HEK293 (cell line): Measurements from ENCODE around the gene COL24A1.
"Not testable (repeated sequence)": the region's sequence is repeated elsewhere in the genome, so short reads cannot be mapped to it uniquely, and the experiment has no call there.

Source experiments
- CTCF ChIA-PET: fragments of 350-600 bp; formaldehyde crosslinking; extraction: SDS; loops from one replicate; lab custom pipeline; 2021; ENCODE audit warnings: antibody characterized with exemption; lab: Yijun Ruan, JAX
- POLR2A ChIA-PET: fragments of 300-600 bp; formaldehyde crosslinking; extraction: SDS; loops from one replicate; lab custom pipeline; 2020; ENCODE audit warnings: antibody characterized with exemption, inconsistent platforms; lab: Yijun Ruan, JAX
- H3K27ac ChIP-seq: fragments of 200-500 bp; sonication (Bioruptor generic); 2 replicates; pipeline ENCODE4 v1.5.1; 2014; ENCODE audit warnings: low read depth, low read length, control low read depth, inconsistent platforms; ENCODE audit errors: extremely low read depth
- H3K36me3 ChIP-seq, 2 experiments: fragments of 200-500 bp in 1 of 2; sonication (Bioruptor generic) in 1 of 2; 1 replicate in 1 of 2; 2 replicates in 1 of 2; pipeline ENCODE4 v1.5.1; 2014 to 2017; ENCODE audit warnings: inconsistent platforms in 2 of 2, low read length in 2 of 2; ENCODE audit not compliant: control insufficient read depth in 2 of 2, insufficient read depth in 1 of 2
- H3K4me1 ChIP-seq: fragments of 200-500 bp; sonication (Bioruptor generic); 2 replicates; pipeline ENCODE4 v1.5.1; 2014; ENCODE audit warnings: mild to moderate bottlenecking, low read length, inconsistent platforms; ENCODE audit not compliant: control insufficient read depth, insufficient read depth
- H3K4me3 ChIP-seq: 2 replicates; pipeline ENCODE4 v1.5.1; 2011; ENCODE audit warnings: low read depth, mild to moderate bottlenecking, control low read depth, low read length, moderate library complexity
- H3K9me3 ChIP-seq: fragments of 200-500 bp; sonication (Bioruptor generic); 2 replicates; pipeline ENCODE4 v1.5.1; 2014; ENCODE audit warnings: low read depth, low read length, inconsistent platforms; ENCODE audit not compliant: control insufficient read depth, insufficient read depth
- GLI4 ChIP-seq: fragments of 450-650 bp; formaldehyde crosslinking; IDR thresholded peaks from 2 replicates; pipeline ENCODE4 v1.5.1; 2016; ENCODE audit warnings: missing biosample characterization, missing genetic modification characterization
- GLIS2 ChIP-seq: fragments of 450-650 bp; formaldehyde crosslinking; IDR thresholded peaks from 2 replicates; pipeline ENCODE4 v1.5.1; 2016; ENCODE audit warnings: missing biosample characterization, missing genetic modification characterization
- KLF7 ChIP-seq: fragments of 450-650 bp; formaldehyde crosslinking; IDR thresholded peaks from 2 replicates; pipeline ENCODE4 v1.5.1; 2016; ENCODE audit warnings: missing biosample characterization, missing genetic modification characterization, borderline replicate concordance
- KLF9 ChIP-seq: fragments of 450-650 bp; formaldehyde crosslinking; IDR thresholded peaks from 2 replicates; pipeline ENCODE4 v1.5.1; 2016; ENCODE audit warnings: missing biosample characterization, missing genetic modification characterization, low read depth
- SALL2 ChIP-seq: fragments of 450-650 bp; formaldehyde crosslinking; IDR thresholded peaks from 2 replicates; pipeline ENCODE4 v1.5.0; 2017; ENCODE audit warnings: missing biosample characterization, mild to moderate bottlenecking, missing genetic modification characterization, borderline replicate concordance
- SCRT1 ChIP-seq: fragments of 450-650 bp; formaldehyde crosslinking; IDR thresholded peaks from 2 replicates; pipeline ENCODE4 v1.5.1; 2016; ENCODE audit warnings: missing biosample characterization, missing genetic modification characterization, borderline replicate concordance
- SCRT2 ChIP-seq: fragments of 450-650 bp; formaldehyde crosslinking; IDR thresholded peaks from 2 replicates; pipeline ENCODE4 v1.5.1; 2016; ENCODE audit warnings: missing biosample characterization, missing genetic modification characterization
- YY1 ChIP-seq: fragments of 450-650 bp; formaldehyde crosslinking; IDR thresholded peaks from 2 replicates; pipeline ENCODE4 v1.5.1; 2018; ENCODE audit warnings: missing biosample characterization, missing genetic modification characterization
- ZBTB48 ChIP-seq: fragments of 450-650 bp; formaldehyde crosslinking; IDR thresholded peaks from 2 replicates; pipeline ENCODE4 v1.5.1; 2016; ENCODE audit warnings: missing biosample characterization, missing genetic modification characterization
- ZEB2 ChIP-seq: fragments of 450-650 bp; formaldehyde crosslinking; IDR thresholded peaks from 2 replicates; pipeline ENCODE4 v1.5.1; 2016; ENCODE audit warnings: missing biosample characterization, missing genetic modification characterization
- ZFP3 ChIP-seq: fragments of 450-650 bp; formaldehyde crosslinking; IDR thresholded peaks from 2 replicates; pipeline ENCODE4 v1.5.1; 2016; ENCODE audit warnings: low read depth, missing biosample characterization, missing genetic modification characterization
- ZFP69B ChIP-seq: fragments of 450-650 bp; formaldehyde crosslinking; IDR thresholded peaks from 2 replicates; pipeline ENCODE4 v1.5.1; 2016; ENCODE audit warnings: missing biosample characterization, missing genetic modification characterization
- ZNF114 ChIP-seq: fragments of 450-650 bp; formaldehyde crosslinking; IDR thresholded peaks from 2 replicates; pipeline ENCODE4 v1.5.0; 2017; ENCODE audit warnings: missing biosample characterization, missing genetic modification characterization
- ZNF202 ChIP-seq: fragments of 450-650 bp; formaldehyde crosslinking; IDR thresholded peaks from 2 replicates; pipeline ENCODE4 v1.5.1; 2016; ENCODE audit warnings: missing biosample characterization, missing genetic modification characterization, borderline replicate concordance
- ZNF239 ChIP-seq: fragments of 450-650 bp; formaldehyde crosslinking; IDR thresholded peaks from 2 replicates; pipeline ENCODE4 v1.5.1; 2016; ENCODE audit warnings: missing biosample characterization, missing genetic modification characterization
- ZNF324 ChIP-seq: fragments of 450-650 bp; formaldehyde crosslinking; IDR thresholded peaks from 2 replicates; pipeline ENCODE4 v1.5.1; 2016; ENCODE audit warnings: missing biosample characterization, missing genetic modification characterization
- ZNF561 ChIP-seq: fragments of 450-650 bp; IDR thresholded peaks from 2 replicates; pipeline ENCODE4 v1.5.1; 2018; ENCODE audit warnings: missing biosample characterization, missing genetic modification characterization, borderline replicate concordance
- ZNF585B ChIP-seq: fragments of 450-650 bp; formaldehyde crosslinking; IDR thresholded peaks from 2 replicates; pipeline ENCODE4 v1.5.1; 2016; ENCODE audit warnings: missing biosample characterization, missing genetic modification characterization
- ZNF610 ChIP-seq: fragments of 450-650 bp; formaldehyde crosslinking; IDR thresholded peaks from 2 replicates; pipeline ENCODE4 v1.5.1; 2016; ENCODE audit warnings: missing biosample characterization, missing genetic modification characterization, borderline replicate concordance
- ZNF76 ChIP-seq: fragments of 450-650 bp; formaldehyde crosslinking; IDR thresholded peaks from 2 replicates; pipeline ENCODE4; 2016; ENCODE audit warnings: low read depth, missing biosample characterization, missing genetic modification characterization, borderline replicate concordance
- TF ChIP-seq, protein P1 (sequence below): fragments of 450-650 bp; IDR thresholded peaks from 2 replicates; pipeline ENCODE4 v1.5.1; 2018; ENCODE audit warnings: missing biosample characterization, missing genetic modification characterization
- TF ChIP-seq, protein P2 (sequence below): fragments of 450-650 bp; formaldehyde crosslinking; IDR thresholded peaks from 2 replicates; pipeline ENCODE4 v1.5.1; 2016; ENCODE audit warnings: missing biosample characterization, missing genetic modification characterization
- TF ChIP-seq, protein P3 (sequence below): fragments of 450-650 bp; formaldehyde crosslinking; IDR thresholded peaks from 2 replicates; pipeline ENCODE4 v1.5.1; 2017; ENCODE audit warnings: missing biosample characterization, missing genetic modification characterization

The COL24A1 gene

DNA sequence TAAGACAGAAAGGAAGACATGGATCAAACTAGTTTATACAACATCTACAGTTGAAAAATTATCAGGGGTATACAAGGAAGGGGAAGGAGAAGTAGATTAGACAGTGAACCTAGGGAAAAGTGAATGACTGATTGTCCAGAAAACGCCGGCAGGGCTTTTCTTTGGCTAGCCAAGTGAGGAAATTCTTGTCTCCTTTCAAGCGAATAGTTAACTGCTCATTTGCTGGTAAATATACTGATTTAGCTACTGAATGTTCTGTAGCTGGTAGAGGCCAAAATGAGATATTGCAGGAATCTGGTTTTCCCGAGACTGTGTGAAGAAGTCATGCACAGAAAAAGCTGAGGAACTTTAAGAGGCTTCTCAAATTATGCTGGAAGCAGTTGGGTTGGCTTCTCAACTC lies 319.8 kb downstream of the COL24A1 start:
- no peak for TF ChIP-seq SALL2 (tag by site-specific recombination)
- TF ChIP-seq ZNF561 (tag by site-specific recombination): no peak
- TF ChIP-seq, protein P1, sequence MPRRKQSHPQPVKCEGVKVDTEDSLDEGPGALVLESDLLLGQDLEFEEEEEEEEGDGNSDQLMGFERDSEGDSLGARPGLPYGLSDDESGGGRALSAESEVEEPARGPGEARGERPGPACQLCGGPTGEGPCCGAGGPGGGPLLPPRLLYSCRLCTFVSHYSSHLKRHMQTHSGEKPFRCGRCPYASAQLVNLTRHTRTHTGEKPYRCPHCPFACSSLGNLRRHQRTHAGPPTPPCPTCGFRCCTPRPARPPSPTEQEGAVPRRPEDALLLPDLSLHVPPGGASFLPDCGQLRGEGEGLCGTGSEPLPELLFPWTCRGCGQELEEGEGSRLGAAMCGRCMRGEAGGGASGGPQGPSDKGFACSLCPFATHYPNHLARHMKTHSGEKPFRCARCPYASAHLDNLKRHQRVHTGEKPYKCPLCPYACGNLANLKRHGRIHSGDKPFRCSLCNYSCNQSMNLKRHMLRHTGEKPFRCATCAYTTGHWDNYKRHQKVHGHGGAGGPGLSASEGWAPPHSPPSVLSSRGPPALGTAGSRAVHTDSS (tag by site-specific recombination): no peak
- TF ChIP-seq ZNF76 (tag by site-specific recombination): no peak
- no peak for TF ChIP-seq KLF9 (tag by site-specific recombination)
- no peak for TF ChIP-seq ZFP69B (tag by site-specific recombination)
- no peak for TF ChIP-seq ZFP3
- no peak for TF ChIP-seq ZNF610 (tag by site-specific recombination)
- TF ChIP-seq, protein P2, sequence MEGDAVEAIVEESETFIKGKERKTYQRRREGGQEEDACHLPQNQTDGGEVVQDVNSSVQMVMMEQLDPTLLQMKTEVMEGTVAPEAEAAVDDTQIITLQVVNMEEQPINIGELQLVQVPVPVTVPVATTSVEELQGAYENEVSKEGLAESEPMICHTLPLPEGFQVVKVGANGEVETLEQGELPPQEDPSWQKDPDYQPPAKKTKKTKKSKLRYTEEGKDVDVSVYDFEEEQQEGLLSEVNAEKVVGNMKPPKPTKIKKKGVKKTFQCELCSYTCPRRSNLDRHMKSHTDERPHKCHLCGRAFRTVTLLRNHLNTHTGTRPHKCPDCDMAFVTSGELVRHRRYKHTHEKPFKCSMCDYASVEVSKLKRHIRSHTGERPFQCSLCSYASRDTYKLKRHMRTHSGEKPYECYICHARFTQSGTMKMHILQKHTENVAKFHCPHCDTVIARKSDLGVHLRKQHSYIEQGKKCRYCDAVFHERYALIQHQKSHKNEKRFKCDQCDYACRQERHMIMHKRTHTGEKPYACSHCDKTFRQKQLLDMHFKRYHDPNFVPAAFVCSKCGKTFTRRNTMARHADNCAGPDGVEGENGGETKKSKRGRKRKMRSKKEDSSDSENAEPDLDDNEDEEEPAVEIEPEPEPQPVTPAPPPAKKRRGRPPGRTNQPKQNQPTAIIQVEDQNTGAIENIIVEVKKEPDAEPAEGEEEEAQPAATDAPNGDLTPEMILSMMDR (tag by site-specific recombination): no peak
- no peak for TF ChIP-seq ZNF202
- no peak for TF ChIP-seq ZNF239 (tag by site-specific recombination)
- no peak for TF ChIP-seq KLF7
- no peak for TF ChIP-seq ZBTB48

DNA sequence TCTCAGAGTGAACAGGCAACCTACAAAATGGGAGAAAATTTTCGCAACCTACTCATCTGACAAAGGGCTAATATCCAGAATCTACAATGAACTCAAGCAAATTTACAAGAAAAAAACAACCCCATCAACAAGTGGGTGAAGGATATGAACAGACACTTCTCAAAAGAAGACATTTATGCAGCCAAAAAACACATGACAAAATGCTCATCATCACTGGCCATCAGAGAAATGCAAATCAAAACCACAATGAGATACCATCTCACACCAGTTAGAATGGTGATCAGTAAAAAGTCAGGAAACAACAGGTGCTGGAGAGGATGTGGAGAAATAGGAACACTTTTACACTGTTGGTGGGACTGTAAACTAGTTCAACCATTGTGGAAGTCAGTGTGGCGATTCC lies 323.4 kb downstream of the COL24A1 start:
- TF ChIP-seq SCRT1 (tag by site-specific recombination) (peak; percentile 66; the same call in 1 of the 2 replicates), SCRT2 (tag by site-specific recombination) (peak; percentile 80)
- POLR2A ChIA-PET, H3K9me3 ChIP-seq, H3K4me3 ChIP-seq, H3K36me3 ChIP-seq, H3K4me1 ChIP-seq, CTCF ChIA-PET, H3K27ac ChIP-seq: not testable (repeated sequence)

More for the DNA sequence above, 319.8 kb downstream of the COL24A1 start:
- Histone ChIP-seq H3K4me1 (no peaks in the 10 kb centered on the region), H3K9me3 (no peaks in the 10 kb centered on the region), H3K27ac (no peak overlapping the region), H3K4me3 (no peak overlapping the region), H3K36me3 (no peaks in the 10 kb centered on the region)
- ChIA-PET CTCF (interaction anchor here (0.6 kb wide), 1 partner anchor 16 kb away, joined by 3 read pairs; no protein-coding TSS in a partner anchor), POLR2A (no interaction called here)

DNA sequence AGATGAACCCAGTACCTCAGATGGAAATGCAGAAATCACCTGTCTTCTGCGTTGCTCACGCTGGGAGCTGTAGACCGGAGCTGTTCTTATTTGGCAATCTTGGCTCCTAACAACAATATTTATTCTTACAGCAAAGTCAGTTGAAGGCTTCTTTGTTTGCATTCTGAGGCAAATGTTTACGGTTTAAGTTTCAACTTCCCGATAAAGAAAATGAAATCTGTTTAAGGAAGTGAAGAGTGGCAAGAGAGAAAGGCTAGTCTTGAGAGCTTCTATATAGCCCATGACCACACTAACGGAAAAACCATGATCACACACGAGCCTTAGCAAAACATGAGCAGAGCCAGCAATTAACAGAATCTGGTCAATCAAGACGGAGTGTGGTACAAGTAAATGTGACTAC lies 325.7 kb downstream of the COL24A1 start:
- Histone ChIP-seq H3K27ac (no peak overlapping the region), H3K4me3 (no peak overlapping the region), H3K9me3 (no peaks in the 10 kb centered on the region), H3K36me3 (no peaks in the 10 kb centered on the region), H3K4me1 (no peaks in the 10 kb centered on the region)
- TF ChIP-seq GLIS2 (no peak), ZFP69B (tag by site-specific recombination) (no peak), GLI4 (tag by site-specific recombination) (no peak), SCRT2 (tag by site-specific recombination) (no peak), YY1 (tag by site-specific recombination) (no peak), ZEB2 (tag by site-specific recombination) (no peak), ZNF324 (no peak), ZNF114 (tag by site-specific recombination) (no peak), ZNF585B (no peak)
- TF ChIP-seq, protein P3, sequence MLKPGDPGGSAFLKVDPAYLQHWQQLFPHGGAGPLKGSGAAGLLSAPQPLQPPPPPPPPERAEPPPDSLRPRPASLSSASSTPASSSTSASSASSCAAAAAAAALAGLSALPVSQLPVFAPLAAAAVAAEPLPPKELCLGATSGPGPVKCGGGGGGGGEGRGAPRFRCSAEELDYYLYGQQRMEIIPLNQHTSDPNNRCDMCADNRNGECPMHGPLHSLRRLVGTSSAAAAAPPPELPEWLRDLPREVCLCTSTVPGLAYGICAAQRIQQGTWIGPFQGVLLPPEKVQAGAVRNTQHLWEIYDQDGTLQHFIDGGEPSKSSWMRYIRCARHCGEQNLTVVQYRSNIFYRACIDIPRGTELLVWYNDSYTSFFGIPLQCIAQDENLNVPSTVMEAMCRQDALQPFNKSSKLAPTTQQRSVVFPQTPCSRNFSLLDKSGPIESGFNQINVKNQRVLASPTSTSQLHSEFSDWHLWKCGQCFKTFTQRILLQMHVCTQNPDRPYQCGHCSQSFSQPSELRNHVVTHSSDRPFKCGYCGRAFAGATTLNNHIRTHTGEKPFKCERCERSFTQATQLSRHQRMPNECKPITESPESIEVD (tag by site-specific recombination): no peak
- CTCF ChIA-PET: interaction anchor here (0.7 kb wide), 1 partner anchor 118 kb away, joined by 3 read pairs; no protein-coding TSS in a partner anchor
- POLR2A ChIA-PET: no interaction called here
